NCI-H748 treated with DMSO at 0.1 percent for 48 hours (cell line): ENCODE results near the gene DLK1.

Source experiments
- DNase-seq: peaks from one replicate; lab custom pipeline; 2025; lab: John Stamatoyannopoulos, UW

The DLK1 gene

DNA sequence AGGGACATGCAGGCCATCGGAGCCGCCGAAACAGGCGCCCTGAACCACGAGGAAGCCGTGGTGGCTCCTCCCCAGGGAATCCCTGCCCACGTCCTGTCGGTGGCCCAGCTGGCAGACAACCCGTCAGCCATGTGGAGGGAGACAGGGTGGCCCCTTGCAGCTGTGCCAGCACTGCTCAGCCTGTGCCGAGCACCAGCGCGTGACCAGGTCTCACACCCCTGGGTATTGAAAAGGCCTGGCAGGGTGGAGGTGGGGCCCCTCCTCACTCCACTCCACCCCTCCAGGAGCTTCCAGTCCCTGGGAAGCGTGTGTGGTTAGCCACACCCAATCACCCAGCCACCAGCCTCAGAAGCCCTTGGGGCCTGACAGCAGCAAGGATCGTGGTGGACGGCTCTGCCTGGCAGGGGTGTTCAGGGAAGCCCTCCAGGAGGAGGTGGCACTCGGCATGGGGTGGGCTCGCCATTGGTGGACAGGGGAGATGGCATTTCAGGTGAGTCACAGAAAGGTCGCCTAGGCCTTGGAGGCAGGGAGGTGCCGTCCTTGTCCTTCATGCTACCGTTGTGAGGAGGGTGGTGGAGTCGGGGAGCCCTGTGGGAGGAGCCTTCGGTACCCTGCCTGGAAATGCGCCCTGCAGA lies 12.3 kb upstream of the DLK1 start:
- no peak for DNase-seq

DNA sequence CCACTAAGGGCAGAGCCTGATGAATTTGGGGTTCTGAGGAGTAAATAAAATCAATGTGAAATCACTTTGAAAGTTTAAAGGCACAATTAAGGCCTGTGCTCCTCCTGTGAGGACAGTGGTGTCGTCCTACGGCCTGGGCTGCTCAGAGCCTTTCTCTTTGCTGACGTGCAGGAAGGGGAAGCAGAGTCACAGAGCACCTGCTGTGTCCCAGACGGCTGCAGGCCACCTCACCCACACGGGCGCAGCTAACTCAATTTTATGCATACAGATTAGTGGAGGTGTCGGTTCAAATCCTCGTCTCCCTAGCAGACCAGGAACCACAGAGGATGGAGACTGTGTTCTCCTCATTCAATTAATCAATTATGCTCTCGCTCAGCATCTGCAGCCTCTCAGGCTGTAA lies 11.4 kb upstream of the DLK1 start:
- DNase-seq = no peak

DNA sequence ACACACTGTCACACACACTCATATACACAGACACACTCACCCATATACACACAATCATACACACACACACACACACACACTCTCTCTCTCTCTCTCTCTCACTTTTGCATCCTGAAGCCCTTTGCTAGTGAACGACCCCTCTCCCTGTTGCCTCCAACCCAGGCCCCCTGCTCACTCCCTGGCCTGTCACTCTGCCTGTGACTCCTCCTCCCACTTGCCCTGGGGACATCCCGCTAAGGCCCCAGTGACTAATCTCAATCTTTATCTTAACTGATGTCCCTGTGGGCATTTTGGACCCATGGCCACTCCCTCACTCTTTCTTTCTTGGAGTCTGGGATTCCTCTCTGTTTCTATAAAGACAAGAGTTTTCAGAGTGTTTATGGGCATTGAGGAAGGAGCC lies 10.9 kb upstream of the DLK1 start:
- DNase-seq = no peak

DNA sequence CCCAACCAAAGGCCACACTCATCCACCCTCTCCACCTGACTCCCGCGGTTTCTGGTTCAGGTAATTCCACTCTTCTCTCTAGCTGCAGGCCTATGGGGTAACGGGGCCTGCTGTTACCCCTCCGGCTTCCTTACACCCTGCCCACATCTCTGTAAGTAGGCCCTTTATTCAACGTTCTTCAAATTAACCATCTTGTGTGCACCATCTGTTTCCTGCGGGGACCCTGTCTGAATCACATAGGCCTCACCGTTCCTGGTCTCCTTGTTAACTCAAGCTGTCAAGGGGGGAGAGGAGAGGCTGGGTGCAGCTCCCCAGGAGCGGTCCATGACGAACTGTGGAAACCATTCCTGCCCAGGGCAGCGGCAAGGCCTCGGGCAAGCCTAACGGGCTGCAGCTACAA lies 9.3 kb upstream of the DLK1 start:
- DNase-seq = no peak

DNA sequence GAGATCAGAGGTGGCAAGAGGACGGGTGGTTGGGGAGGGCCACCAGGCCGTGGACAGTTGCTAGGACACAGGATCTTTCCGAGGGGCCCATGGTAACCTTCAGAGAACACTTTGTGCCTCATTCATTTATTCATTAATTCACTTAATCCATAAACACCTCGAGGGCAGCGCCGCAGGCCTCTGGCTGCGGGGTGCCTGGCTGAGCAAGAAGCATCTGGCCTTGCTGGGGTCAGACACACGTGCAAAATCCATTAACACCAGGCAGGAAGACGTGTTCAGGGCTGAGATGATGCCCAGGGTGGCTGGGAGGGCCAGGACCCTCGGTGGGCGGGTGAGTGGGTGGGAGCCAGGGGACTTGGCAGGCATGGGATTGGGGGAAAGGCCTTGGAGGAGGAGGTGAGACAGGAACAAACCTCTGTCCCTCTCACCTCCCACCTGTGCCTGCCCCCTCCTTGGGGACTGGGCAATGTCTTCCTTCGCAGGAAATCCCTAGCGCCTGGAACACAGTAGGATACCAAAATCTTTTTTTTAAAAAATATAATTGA lies 6.6 kb upstream of the DLK1 start:
- DNase-seq = no peak

DNA sequence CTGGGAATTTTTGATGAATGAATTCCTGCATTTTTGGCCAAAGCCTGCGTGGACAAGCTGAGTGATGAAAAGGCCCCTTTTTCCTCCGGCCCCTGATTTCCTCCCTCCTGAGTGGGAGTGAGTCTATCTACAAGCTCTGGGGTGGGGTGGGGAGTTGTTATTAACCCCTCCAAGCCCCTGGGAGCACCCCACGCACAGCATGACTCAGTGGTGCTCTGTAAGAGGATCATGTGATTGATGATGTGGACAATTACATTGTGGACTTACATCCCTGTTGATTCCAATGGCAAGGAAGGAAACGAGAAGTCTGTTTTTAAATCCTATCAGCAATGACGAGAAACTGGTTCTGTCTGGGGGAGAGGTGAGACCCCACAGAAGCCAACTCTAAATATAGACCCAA lies 5.1 kb upstream of the DLK1 start:
- no peak for DNase-seq

DNA sequence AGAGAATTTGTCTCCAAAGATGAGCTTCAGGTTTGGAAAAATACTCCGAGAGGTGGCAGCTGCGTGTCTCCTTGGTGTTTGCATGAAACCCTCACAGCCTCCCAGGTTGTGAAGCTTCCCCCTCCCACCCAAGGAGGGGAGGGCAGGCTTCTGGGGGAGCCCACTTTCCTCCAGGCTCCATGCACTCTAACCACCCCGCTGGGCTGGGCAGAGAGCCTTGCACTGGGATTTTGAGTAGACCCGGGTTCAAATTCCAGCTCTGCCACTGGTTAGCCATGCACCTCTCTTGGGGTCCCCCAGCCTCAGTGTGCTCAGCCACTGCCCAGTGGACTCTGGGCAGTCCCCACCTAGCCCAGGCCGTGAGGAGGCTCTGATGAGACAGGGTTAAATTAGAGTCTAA lies 4.3 kb upstream of the DLK1 start:
- no peak for DNase-seq

DNA sequence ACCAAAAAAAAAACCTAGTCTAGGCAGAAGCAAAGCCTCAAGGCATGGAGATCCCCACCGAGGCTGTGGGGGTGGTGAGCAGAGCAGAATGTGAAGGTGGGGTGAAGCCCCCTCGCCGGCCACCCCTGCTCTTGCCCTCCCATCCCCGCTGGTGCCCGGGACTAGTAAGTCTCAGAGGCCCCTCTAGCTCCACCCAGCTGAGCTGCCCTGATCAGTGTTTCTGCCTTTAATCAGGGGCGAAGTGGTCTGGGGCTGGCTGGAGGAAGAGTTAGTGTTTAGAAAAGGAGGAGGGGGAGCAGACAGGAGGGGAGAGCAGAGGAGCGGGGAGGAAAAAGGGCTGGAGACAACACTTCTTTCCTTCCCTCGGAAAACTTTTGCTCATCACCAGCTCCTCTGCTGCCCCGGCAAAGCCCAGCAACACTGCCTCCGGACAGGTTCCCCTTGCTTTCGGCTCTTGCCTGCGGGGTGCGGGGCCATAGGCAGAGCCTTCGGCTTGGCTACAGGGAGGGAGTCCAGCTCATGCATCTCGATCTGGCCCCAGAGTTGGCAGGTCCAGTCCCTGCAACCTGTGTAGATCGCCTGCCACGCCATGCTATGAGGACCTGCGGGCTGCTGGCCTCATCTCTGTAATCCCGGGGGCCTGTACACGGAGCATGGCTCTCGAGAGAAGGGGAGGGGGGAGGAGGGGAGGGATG lies 3.4 kb upstream of the DLK1 start:
- DNase-seq = no peak

DNA sequence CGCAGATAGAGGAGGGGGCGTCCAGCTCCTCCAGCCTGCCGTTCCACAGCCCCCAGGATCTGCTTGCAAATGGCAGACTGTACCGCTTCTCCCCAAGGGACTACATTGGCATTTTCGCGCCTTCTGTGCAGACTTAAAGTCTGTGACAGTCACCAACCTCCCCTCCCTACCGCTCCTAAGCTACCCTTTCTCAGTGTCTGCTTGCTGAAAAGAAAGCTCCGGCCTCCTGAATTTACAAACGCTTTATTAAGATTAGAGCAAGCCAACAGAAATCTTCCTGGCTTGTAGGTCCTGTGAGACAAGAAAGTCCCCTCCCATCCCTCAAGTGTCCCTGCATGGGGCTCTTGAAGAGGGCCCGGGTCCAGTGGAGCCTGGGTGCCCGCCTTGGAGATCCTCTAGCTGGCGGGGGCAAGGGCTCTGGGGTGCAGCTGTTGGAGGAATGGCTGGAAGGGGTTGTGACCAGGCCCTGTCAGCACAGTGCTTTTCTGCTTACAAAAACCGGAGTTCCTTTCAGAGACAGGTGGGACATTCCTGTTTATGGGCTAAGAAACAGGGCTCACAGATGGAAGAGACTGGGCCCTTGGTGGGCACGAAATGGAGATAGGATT lies 2.8 kb upstream of the DLK1 start:
- DNase-seq = no peak

DNA sequence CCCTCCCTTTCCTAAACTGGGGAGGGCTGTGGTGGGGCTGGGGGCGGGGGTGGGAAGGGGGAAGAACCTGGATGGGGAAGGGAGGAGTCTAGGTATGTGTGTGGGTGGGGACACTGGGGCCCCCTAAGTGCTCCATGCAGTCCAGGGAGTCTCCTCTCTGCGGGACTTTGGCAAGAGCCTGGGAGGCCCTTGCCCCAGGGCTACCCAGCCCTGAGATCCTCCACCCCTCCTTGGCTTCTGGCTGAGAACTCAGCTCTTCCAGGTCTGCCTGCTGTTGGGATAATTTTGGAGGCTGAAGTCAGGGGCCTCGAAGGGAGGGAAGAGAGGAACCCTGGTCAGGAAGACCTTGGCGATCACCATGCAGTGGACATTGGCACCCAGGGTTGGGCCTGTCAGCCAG lies 2.2 kb upstream of the DLK1 start:
- DNase-seq = no peak

DNA sequence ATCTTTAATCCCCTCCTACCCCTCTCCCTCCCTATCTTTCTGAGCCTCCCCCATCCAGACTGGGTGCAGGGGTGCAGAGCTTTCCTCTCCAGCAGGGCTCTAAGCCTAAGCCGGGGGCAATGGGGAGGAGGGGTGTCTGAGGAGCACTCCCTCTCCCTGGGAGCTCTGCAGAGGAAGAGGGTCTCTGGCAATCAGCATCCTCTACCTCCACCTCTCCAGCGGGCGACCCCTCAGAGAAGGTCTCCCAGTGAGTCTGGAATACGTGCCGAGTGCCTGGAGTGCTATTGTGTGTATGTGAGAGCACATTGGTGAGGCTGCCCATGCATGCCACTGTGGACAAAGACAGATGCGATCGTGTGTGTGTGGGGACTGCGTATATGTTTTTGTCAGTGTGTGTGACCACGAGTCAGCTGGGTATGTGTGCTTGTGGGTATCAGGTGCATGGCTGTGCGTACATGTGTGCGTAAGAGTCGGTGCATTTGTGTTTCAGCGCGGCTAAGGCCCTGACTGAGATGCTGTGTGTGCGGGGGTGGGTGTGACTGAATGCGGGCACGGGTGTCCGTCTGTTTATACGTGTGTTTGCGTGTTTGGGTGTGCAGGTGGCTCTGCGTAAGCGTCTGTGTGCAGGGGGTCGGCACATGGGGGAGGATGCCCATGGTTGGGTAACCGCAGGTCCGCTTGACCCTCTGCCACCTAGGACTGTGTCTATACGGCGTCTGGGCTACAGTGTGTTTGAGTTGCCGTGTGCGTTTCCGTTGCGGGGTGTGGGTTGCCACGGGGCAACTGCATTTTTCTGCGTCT lies 905 bp upstream of the DLK1 start:
- DNase-seq = no peak

DNA sequence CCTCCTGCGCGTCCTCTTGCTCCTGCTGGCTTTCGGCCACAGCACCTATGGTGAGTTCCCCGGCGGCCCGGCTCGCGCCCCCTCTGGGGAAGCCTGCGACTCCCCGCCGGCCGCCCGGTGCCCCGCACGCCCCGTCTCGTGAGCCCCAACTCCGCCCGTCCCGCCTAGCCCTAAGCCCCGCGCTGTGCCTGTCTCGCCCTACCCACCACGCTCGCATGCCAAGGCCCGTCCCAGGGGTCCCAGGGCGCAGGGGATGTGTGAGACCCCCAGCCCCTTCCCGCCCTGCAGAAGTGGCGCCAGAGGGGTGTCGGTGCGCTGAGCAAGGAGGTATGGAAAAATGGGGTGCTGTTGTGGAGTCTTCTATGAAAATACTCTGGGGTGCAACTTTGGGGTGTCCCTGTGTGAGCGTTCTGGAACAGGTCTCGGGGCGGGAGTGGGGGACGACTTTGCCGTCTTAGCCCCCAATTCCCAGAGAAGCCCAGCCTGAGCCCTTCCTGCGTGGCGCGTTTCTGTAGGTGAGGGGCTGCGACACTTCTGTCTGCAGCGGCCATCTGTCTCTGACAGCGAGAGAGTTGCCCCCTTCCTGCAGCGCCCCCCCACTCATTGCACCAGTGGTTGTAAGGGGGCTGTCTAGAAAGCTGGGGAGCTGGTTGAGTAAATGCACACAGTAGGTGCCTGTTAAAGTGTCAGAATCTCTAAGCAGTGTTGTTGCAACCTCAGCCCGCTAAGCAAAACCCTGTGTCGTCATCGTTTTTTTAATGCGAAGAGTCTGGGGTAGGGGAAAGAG lies 587 bp downstream of the DLK1 start:
- DNase-seq = no peak

DNA sequence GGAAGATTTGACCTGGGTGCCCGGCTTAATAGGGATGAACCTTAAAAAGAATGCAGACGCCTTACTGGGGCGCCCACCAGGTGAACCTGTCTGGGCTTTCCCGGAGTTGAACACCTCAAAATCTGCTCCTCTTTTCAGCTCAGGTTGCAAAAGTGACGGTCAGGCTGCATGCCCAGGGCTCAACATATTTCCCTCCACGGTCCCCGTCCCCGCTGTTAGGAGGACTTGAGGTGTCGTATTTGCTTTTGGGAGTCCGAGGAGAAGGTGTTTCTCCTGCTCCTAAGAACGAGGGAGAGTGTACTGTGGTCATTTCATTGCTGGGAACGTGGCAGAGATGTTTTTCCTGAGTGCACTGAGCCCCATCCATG lies 1.2 kb downstream of the DLK1 start:
- no peak for DNase-seq

DNA sequence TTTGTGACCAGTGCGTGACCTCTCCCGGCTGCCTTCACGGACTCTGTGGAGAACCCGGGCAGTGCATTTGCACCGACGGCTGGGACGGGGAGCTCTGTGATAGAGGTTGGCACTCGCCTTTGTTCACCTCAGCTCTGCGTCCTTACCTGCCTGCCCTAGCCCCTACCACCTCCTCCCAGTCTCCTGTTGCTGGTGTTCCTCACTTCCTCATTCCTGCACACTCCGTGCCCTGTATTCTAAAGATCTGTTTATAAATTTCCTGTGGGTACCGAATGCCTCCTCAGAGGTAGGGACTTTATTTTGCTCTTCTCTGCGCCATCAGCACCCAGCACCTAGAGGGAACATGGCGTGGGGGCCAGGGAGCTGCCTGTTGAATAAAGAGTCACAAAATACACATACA lies 2.3 kb downstream of the DLK1 start:
- no peak for DNase-seq

DNA sequence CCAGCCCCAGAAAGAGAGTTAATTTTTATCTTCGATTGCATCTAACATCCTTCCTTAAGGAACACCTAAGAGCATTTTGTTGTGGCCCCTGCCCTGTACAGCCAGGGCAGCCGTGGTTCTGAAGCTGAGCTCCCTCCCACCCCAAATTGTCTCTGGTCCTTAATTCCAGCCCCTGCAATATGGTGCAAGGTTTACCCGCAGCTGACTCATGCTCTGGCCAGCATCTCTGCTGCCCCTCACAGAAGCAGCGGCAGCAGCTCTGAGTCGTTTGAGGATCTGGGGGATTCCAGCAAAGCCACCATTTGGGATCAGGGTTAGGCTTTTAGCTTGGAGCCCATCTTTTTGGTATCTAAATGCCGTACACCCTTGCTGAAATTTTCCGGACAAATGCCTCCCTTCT lies 3.3 kb downstream of the DLK1 start:
- no peak for DNase-seq

DNA sequence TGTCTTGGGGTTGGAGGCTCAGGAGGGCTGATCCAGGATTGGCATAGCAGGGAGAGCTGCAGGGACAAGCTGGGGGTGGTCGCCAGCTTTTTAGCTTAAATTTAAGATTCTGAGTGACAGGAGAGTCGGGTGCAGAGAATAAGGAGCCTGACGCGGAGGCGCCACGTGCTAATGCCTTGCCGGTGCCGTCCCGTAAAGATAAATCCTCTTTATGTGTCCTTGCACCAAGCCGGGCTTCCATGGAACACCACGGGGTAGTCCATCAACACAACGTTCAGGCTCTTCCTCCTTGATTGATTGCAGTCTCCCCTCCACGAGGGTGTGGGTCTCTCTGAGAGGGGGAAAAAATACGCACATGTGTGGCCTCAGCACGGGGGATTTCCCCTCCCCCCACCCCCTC lies 3.9 kb downstream of the DLK1 start:
- DNase-seq = no peak

DNA sequence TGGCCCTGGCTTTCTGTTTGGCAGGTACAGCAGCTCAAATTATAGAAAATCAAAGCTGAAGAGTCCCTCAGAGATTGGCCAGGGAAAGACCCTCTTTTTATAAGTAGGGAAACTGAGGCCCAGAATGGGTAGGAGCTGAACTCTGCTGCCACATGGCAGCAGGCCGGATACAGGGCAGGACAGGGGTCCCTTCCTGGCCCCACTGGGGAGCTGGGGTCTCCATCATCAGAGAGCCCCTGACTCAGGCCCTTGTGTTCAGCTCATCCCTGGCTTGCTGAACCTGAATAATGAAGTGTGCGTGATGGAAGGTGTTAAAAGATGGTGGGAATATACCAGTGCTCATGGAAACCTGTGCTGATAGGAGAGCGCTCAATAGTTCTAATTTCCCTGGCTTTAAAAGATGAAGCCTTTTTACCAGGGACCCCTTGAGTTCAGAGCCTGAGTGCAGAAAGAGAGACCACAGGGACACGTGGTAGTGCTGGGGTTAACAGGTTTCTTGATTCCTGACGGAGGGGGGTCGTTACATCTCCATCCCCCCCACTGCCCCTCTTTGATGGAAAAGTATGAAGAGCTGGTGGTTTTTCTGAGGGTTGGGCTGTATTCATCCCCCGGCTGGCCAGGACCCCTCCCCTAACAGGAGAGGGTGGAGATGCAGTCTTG lies 4.4 kb downstream of the DLK1 start:
- no peak for DNase-seq

DNA sequence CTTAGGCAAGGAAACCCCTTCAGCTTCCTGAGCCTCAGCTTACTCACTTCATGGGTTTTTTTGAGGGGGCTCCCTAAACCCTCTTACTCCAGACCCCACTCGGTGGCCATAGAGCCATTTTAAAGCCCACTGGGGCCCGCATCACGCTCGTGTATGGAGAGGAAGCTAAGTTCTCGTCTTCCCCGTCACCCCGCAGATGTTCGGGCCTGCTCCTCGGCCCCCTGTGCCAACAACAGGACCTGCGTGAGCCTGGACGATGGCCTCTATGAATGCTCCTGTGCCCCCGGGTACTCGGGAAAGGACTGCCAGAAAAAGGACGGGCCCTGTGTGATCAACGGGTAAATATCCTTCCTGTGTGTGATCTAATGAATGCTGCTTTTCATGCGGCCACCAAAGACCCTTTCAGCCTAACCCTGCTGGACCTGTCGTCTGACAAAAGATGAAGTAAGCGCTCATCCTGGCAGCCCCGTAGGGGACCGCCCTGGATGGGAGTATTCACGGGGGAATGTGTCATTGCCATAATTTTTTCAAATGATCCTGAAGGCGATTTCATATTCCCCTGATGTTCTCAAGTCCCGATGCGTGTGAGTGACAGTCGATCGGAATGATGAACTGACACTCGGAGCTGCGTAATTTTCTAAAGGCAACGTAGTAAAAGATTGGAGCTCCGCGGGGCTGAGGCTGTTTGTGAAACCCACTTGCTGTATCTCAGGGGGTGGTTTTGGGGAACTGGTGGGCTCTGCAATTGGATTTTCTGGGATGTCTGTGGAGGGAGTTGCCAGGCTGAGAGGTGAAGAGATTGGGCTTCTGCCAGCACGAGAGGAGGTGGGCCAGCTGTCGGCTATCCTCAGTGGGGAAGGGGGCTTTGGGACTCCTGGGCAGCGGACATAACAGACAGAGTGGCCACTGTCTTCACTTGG lies 5.4 kb downstream of the DLK1 start:
- DNase-seq = no peak

DNA sequence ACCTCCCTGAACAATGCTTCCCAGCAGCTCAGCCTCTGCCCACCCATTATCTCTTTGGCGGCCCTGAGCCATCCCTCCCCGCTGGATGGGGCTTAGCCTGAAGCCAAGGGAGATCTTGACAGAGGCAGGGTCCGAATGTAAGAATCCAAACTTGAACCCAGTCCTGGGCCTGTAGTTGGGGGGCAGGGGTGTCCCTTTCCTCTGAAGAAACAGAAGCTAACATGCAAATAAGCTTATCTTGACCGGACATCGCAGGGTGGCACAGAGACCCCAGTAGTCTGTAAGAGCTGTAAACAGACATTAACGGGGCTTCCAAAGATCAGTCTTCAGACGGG lies 6.0 kb downstream of the DLK1 start:
- DNase-seq = no peak

DNA sequence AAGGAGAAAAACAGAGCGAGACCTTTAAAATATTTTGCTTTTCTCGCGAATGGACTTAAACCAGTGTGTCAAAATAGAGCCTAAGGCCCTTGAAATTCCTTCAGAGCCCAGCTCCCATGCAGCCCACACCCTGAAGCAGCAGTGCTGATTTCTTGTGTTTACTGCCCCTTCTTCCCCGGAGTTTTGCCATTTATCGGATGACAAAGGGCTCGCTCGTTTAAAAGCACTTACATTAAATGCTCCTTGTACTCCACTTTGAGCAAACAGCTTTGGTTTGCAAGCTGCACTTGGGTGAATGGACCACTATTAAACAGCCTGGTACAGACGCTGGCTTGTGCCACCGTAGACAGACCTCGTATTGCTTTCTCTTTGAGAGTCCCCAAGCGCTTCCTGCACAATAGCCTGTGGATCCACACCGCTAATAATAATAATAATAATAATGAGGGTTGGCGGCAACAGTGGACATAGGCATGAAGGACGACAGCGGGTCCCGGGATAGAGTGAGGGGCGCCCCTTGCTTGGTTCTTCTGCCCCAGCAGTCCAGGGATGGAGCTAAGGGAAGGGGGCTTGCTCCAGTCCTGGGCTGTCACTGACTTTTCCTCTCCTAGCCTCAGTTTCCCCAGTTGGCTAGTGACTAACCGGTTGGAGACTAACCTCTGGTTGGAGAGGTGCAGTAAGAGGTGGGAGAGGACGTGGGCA lies 6.6 kb downstream of the DLK1 start:
- no peak for DNase-seq
